ENCODE data around the gene KDM4B. TPM values are rescaled to one million over a fixed set of nuclear protein-coding genes. Genes with fewer than 3 reads are reported as not detected.

Gene KDM4B
- total and polyA plus RNA-seq, 2 donors from 2014 or later = 6.6 to 35.7 TPM

GRCh38 chr19:5035105-5035761 lies 66.3 kb downstream of the KDM4B start:
- Histone ChIP-seq H3K9ac (ENCODE audit: low read length in 3 of 3) (no peak overlapping the region), H3K36me3 (ENCODE audit: control insufficient read depth in 2 of 3, insufficient read depth in 3 of 3, low read length in 3 of 3) (peaks cover 1 to 10% (median 9%) of the 10 kb centered on the region in 3 donors), H3K27ac (ENCODE audit: low read depth in 2 of 2, low read length in 2 of 2) (no peak overlapping the region), H3K9me3 (ENCODE audit: control insufficient read depth in 2 of 3, insufficient read depth in 1 of 3, low read length in 3 of 3) (no peaks in the 10 kb centered on the region), H3K4me3 (ENCODE audit: low read length in 3 of 3) (no peak overlapping the region), H3K27me3 (ENCODE audit: control insufficient read depth, insufficient read depth, low read length) (no peaks in the 10 kb centered on the region), H3K4me1 (ENCODE audit: control insufficient read depth in 2 of 3, insufficient read depth in 2 of 3, low read depth in 1 of 3, low read length in 3 of 3) (peaks cover 0 to 5% (median 0%) of the 10 kb centered on the region in 3 donors)
- TF ChIP-seq CTCF (IDR thresholded peaks at IDR 0.05; ENCODE audit: borderline replicate concordance, extremely low read depth, insufficient read depth) = no peak
- intact Hi-C loops (cut with DNase I) = no loop called here
- no peak for DNase-seq
- FAIRE-seq = no peak

GRCh38 chr19:5035793-5036697 lies 67.1 kb downstream of the KDM4B start:
- Histone ChIP-seq H3K27me3 (ENCODE audit: control insufficient read depth, insufficient read depth, low read length) (no peaks in the 10 kb centered on the region), H3K4me1 (ENCODE audit: control insufficient read depth in 2 of 3, insufficient read depth in 2 of 3, low read depth in 1 of 3, low read length in 3 of 3) (peaks cover 0 to 5% (median 0%) of the 10 kb centered on the region in 3 donors), H3K36me3 (ENCODE audit: control insufficient read depth in 2 of 3, insufficient read depth in 3 of 3, low read length in 3 of 3) (peaks cover 3 to 18% (median 13%) of the 10 kb centered on the region in 3 donors), H3K9ac (ENCODE audit: low read length in 3 of 3) (no peak overlapping the region), H3K4me3 (ENCODE audit: low read length in 3 of 3) (no peak overlapping the region), H3K9me3 (ENCODE audit: control insufficient read depth in 2 of 3, insufficient read depth in 1 of 3, low read length in 3 of 3) (no peaks in the 10 kb centered on the region), H3K27ac (ENCODE audit: low read depth in 2 of 2, low read length in 2 of 2) (no peak overlapping the region)
- FAIRE-seq (no peak), DNase-seq (no peak)
- intact Hi-C loops (cut with DNase I) = no loop called here
- TF ChIP-seq CTCF (IDR thresholded peaks at IDR 0.05; ENCODE audit: borderline replicate concordance, extremely low read depth, insufficient read depth) = no peak

- FAIRE-seq (no peak), DNase-seq (peak in 1 of 5 donors; percentile 80)
- H3K27ac ChIP-seq (ENCODE audit: low read depth in 2 of 2, low read length in 2 of 2) = no peak overlapping the region
- no peaks in the 10 kb centered on the region for H3K9me3 ChIP-seq (ENCODE audit: control insufficient read depth in 2 of 3, insufficient read depth in 1 of 3, low read length in 3 of 3)
- H3K36me3 ChIP-seq (ENCODE audit: control insufficient read depth in 2 of 3, insufficient read depth in 3 of 3, low read length in 3 of 3) = peaks cover 3 to 20% (median 13%) of the 10 kb centered on the region in 3 donors
- intact Hi-C loops (cut with DNase I) = no loop called here
- H3K4me1 ChIP-seq (ENCODE audit: control insufficient read depth in 2 of 3, insufficient read depth in 2 of 3, low read depth in 1 of 3, low read length in 3 of 3) = peaks cover 0 to 2% (median 0%) of the 10 kb centered on the region in 3 donors
- H3K4me3 ChIP-seq (ENCODE audit: low read length in 3 of 3) = no peak overlapping the region
- H3K27me3 ChIP-seq (ENCODE audit: control insufficient read depth, insufficient read depth, low read length) = no peaks in the 10 kb centered on the region
- H3K9ac ChIP-seq (ENCODE audit: low read length in 3 of 3) = no peak overlapping the region
- TF ChIP-seq CTCF (IDR thresholded peaks at IDR 0.05; ENCODE audit: borderline replicate concordance, extremely low read depth, insufficient read depth) = no peak
Measured at GRCh38 chr19:5036698-5037563, 68.0 kb downstream of the KDM4B start.
